A549 (cell line): ENCODE data around the gene DGKD. TPM values are rescaled to one million over a fixed set of nuclear protein-coding genes. Genes with fewer than 3 reads are reported as not detected.

Source experiments
- ATAC-seq, 2 experiments: fragments of 200-7000 bp in 1 of 2; fragments of >200 bp in 1 of 2; cut with Nextera tagmentation in 1 of 2; cut with Tn5 transposase in 1 of 2; 3 replicates each; pipeline versions ENCODE4 v1.8.0 to v1.9.1; 2018 to 2020; ENCODE audit warnings: mild to moderate bottlenecking in 1 of 2, moderate library complexity in 1 of 2
- CTCF ChIA-PET: fragments of 300-600 bp; sonication (Branson Sonifier 250); formaldehyde crosslinking; extraction: SDS; loops from one replicate; lab custom pipeline; 2021; ENCODE audit warnings: antibody characterized with exemption, inconsistent platforms; lab: Yijun Ruan, JAX
- POLR2A ChIA-PET: fragments of 350-600 bp; formaldehyde crosslinking; extraction: SDS; loops from one replicate; lab custom pipeline; 2021; ENCODE audit warnings: antibody characterized with exemption, inconsistent platforms; lab: Yijun Ruan, JAX
- DNase-seq, 2 experiments: peaks; one replicate each; pipeline versions ENCODE4 v3.0.0 to v3.0.0-alpha.2; 2011 to 2016; ENCODE audit warnings: low read depth in 1 of 2, low spot score in 1 of 2
- FAIRE-seq: peaks from 2 replicates; lab custom pipeline; 2011; peaks lifted over from hg19 to GRCh38; lab: Jason Lieb, UNC
- H3K27ac ChIP-seq, 2 experiments: fragments of >200 bp; sonication (Bioruptor Twin); formaldehyde crosslinking; 3 replicates each; pipeline ENCODE4 v1.5.1; 2016 to 2017
- H3K4me1 ChIP-seq: fragments of >200 bp; sonication (Bioruptor Twin); formaldehyde crosslinking; 3 replicates; pipeline ENCODE4 v1.6.1; 2016
- H3K4me2 ChIP-seq: fragments of >200 bp; sonication (Bioruptor Twin); formaldehyde crosslinking; 3 replicates; pipeline ENCODE4 v1.6.1; 2016
- H3K4me3 ChIP-seq: fragments of >200 bp; sonication (Bioruptor Twin); formaldehyde crosslinking; 3 replicates; pipeline ENCODE4 v1.5.1; 2016
- H3K9me3 ChIP-seq: fragments of >200 bp; sonication (Bioruptor Twin); formaldehyde crosslinking; 3 replicates; pipeline ENCODE4 v1.6.1; 2016
- BHLHE40 ChIP-seq: IDR thresholded peaks from 2 replicates; pipeline ENCODE4 v1.6.1; 2012; ENCODE audit warnings: low read depth, low read length, inconsistent platforms
- CBX8 ChIP-seq: fragments of 200-600 bp; sonication (generic); IDR thresholded peaks from 2 replicates; pipeline ENCODE4 v1.6.1; 2016
- E2F6 ChIP-seq: IDR thresholded peaks from 2 replicates; pipeline ENCODE4 v1.6.1; 2012; ENCODE audit warnings: low read depth, borderline replicate concordance
- ELK1 ChIP-seq: fragments of 150-350 bp; IDR thresholded peaks from 2 replicates; pipeline ENCODE4 v1.6.1; 2014; ENCODE audit warnings: low read depth, mild to moderate bottlenecking, low read length
- EP300 ChIP-seq, 2 experiments: fragments of >200 bp; sonication (Bioruptor Twin); formaldehyde crosslinking; IDR thresholded peaks; 2 replicates in 1 of 2; 3 replicates in 1 of 2; pipeline ENCODE4 v1.6.1; 2016 to 2017
- FOXS1 ChIP-seq: fragments of 250-450 bp; sonication (Bioruptor Pico); IDR thresholded peaks from 2 replicates; pipeline ENCODE4 v1.5.0; 2020; ENCODE audit warnings: mild to moderate bottlenecking, moderate library complexity
- HDAC2 ChIP-seq: fragments of 200-600 bp; sonication (generic); IDR thresholded peaks from 2 replicates; pipeline ENCODE4 v1.6.1; 2016
- HES2 ChIP-seq: fragments of >200 bp; sonication (Bioruptor Twin); formaldehyde crosslinking; IDR thresholded peaks from 2 replicates; pipeline ENCODE4 v1.6.1; 2016
- HOXA7 ChIP-seq: fragments of 250-450 bp; sonication (Bioruptor Pico); IDR thresholded peaks from 2 replicates; pipeline ENCODE4 v1.5.0; 2020; ENCODE audit warnings: mild to moderate bottlenecking, moderate library complexity
- JUNB ChIP-seq: fragments of >200 bp; sonication (Bioruptor Twin); formaldehyde crosslinking; IDR thresholded peaks from 2 replicates; pipeline ENCODE4 v1.6.1; 2016
- KDM5A ChIP-seq: fragments of 200-600 bp; sonication (generic); IDR thresholded peaks from 2 replicates; pipeline ENCODE4 v1.6.1; 2016; ENCODE audit warnings: antibody characterized with exemption, mild to moderate bottlenecking
- MAX ChIP-seq: IDR thresholded peaks from 2 replicates; pipeline ENCODE4 v1.6.1; 2012
- NPAS2 ChIP-seq: fragments of 250-450 bp; sonication (Bioruptor Pico); IDR thresholded peaks from 2 replicates; pipeline ENCODE4 v1.8.0; 2022; ENCODE audit warnings: mild to moderate bottlenecking, moderate library complexity, borderline replicate concordance
- PHF8 ChIP-seq: fragments of 200-600 bp; sonication (generic); IDR thresholded peaks from 2 replicates; pipeline ENCODE4 v1.6.1; 2016; ENCODE audit warnings: low read depth, mild to moderate bottlenecking, antibody characterized with exemption, moderate library complexity, borderline replicate concordance
- RAD21 ChIP-seq, 2 experiments: fragments of >200 bp in 1 of 2; sonication (Bioruptor Twin) in 1 of 2; formaldehyde crosslinking in 1 of 2; IDR thresholded peaks in 1 of 2; conservative IDR thresholded peaks in 1 of 2; 2 replicates in 1 of 2; 3 replicates in 1 of 2; pipeline ENCODE4 v1.6.1; 2012 to 2018; ENCODE audit warnings: inconsistent platforms in 1 of 2
- RCOR1 ChIP-seq: fragments of 150-350 bp; IDR thresholded peaks from 2 replicates; pipeline ENCODE4 v1.6.1; 2014; ENCODE audit warnings: antibody characterized with exemption, low read length, low read depth
- REST ChIP-seq: fragments of 200-600 bp; sonication (generic); IDR thresholded peaks from 2 replicates; pipeline ENCODE4 v1.6.1; 2016; ENCODE audit warnings: antibody characterized with exemption, mild to moderate bottlenecking, moderate library complexity
- SREBF2 ChIP-seq: fragments of 450-650 bp; IDR thresholded peaks from 2 replicates; pipeline ENCODE4 v1.6.1; 2014; ENCODE audit warnings: mild to moderate bottlenecking, moderate library complexity
- ZC3H11A ChIP-seq: fragments of 450-650 bp; IDR thresholded peaks from 2 replicates; pipeline ENCODE4 v1.6.1; 2014; ENCODE audit warnings: antibody characterized with exemption, mild to moderate bottlenecking
- ZSCAN20 ChIP-seq: fragments of 250-450 bp; sonication (Bioruptor Pico); IDR thresholded peaks from 2 replicates; pipeline ENCODE4 v1.8.0; 2022; ENCODE audit warnings: mild to moderate bottlenecking, moderate library complexity
- WGBS: methylation state at CpG from one replicate; pipeline ENCODE4 v1.1.6; 2017; ENCODE audit errors: missing lambda C conversion rate; 5-methylcytosine and 5-hydroxymethylcytosine counted together
- polyA plus RNA-seq, 4 experiments: library from polyadenylated mRNA; depleted of rRNA in 3 of 4; stranded (reverse); fragments of >200 nt; fragmentation: RNase III in 1 of 4; extraction: RNeasy Plus Mini Kit Qiagen cat#74134 plus additional on column Dnase treatment in 1 of 4; gene quantifications; 2 replicates in 3 of 4; 3 replicates in 1 of 4; pipeline ENCODE4 v1.2.3, GENCODE V29; 2011 to 2017

The DGKD gene
- polyA plus RNA-seq, 2 of the 4 experiments (the other 2 are of a cell fraction): 68.8 to 99.6 TPM

GRCh38 chr2:233459426-233459825, 105.1 kb downstream of the DGKD start:
- POLR2A ChIA-PET: no interaction called here
- Histone ChIP-seq H3K9me3 (no peaks in the 10 kb centered on the region), H3K4me3 (no peak overlapping the region), H3K4me1 (peaks cover 52% of the 10 kb centered on the region), H3K4me2 (no peak overlapping the region), H3K27ac (peak overlapping the region; percentile 39 to 80)
- DNase-seq: no peak
- peak in 1 of 2 experiments; percentile 2; a peak in 1 of 6 replicates for ATAC-seq
- no peak for FAIRE-seq
- CTCF ChIA-PET: interaction anchor here (0.6 to 4.5 kb wide), 8 partner anchors 10 to 373 kb away, joined by 3 to 21 read pairs (median 4); no protein-coding TSS in a partner anchor
- no peak for TF ChIP-seq SREBF2
- no peak for TF ChIP-seq MAX
- no peak for TF ChIP-seq ZC3H11A
- no peak for TF ChIP-seq KDM5A
- no peak for TF ChIP-seq RAD21 (conservative IDR thresholded peaks at IDR 0.05 in 1 of 2, IDR thresholded peaks at IDR 0.05 in 1 of 2)
- TF ChIP-seq REST: no peak
- TF ChIP-seq EP300 (IDR thresholded peaks at IDR 0.05): no peak
- TF ChIP-seq FOXS1 (CRISPR knock-in tag): no peak
- no peak for TF ChIP-seq PHF8
- TF ChIP-seq ZSCAN20: no peak
- TF ChIP-seq RCOR1: no peak
- no peak for TF ChIP-seq BHLHE40
- no peak for TF ChIP-seq HDAC2
- TF ChIP-seq JUNB: no peak
- no peak for TF ChIP-seq CBX8
- no peak for TF ChIP-seq NPAS2 (CRISPR knock-in tag)
- 83% methylated on average over 8 of the region's 10 CpGs for WGBS

GRCh38 chr2:233460726-233461441, 106.6 kb downstream of the DGKD start:
- ChIA-PET POLR2A (no interaction called here), CTCF (interaction anchor here (1.1 to 4.5 kb wide), 3 partner anchors 13 to 372 kb away, joined by 3 to 21 read pairs (median 9); no protein-coding TSS in a partner anchor)
- H3K4me1 ChIP-seq: peaks cover 48% of the 10 kb centered on the region; the same call in 2 of the 3 replicates
- DNase-seq (no peak), FAIRE-seq (no peak), ATAC-seq (no peak)
- 78% methylated on average over 32 of the region's 32 CpGs for WGBS
- H3K27ac ChIP-seq: peak overlapping the region in 1 of 2 experiments; percentile 80; a peak in 4 of 6 replicates
- H3K9me3 ChIP-seq: no peaks in the 10 kb centered on the region
- TF ChIP-seq HES2 (no peak), E2F6 (no peak), HOXA7 (no peak), ELK1 (no peak), FOXS1 (CRISPR knock-in tag) (no peak)
- H3K4me3 ChIP-seq: no peak overlapping the region
- H3K4me2 ChIP-seq: no peak overlapping the region
